Osteocyte (in vitro differentiated cells): ENCODE measurements around the gene SERPINE1. TPM values are rescaled to one million over a fixed set of nuclear protein-coding genes. Genes with fewer than 3 reads are reported as not detected.
A peak's percentile ranks its signal among the peaks of the same experiment; 100 is the strongest.

Source experiments
- DNase-seq: peaks from one replicate; pipeline ENCODE4 v3.0.0; 2021; ENCODE audit warnings: mixed read lengths; ENCODE audit not compliant: unreplicated experiment; ENCODE audit errors: extremely low spot score
- H3K27ac Mint-ChIP-seq: one replicate; pipeline ENCODE4 v1.8.0; 2021; ENCODE audit warnings: mild to moderate bottlenecking, mixed read lengths; ENCODE audit not compliant: unreplicated experiment
- H3K27me3 Mint-ChIP-seq: one replicate; pipeline ENCODE4 v1.8.0; 2021; ENCODE audit warnings: mixed read lengths; ENCODE audit not compliant: unreplicated experiment
- H3K36me3 Mint-ChIP-seq: one replicate; pipeline ENCODE4 v1.8.0; 2021; ENCODE audit warnings: mixed read lengths; ENCODE audit not compliant: unreplicated experiment
- H3K4me1 Mint-ChIP-seq: one replicate; pipeline ENCODE4 v1.8.0; 2021; ENCODE audit warnings: mixed read lengths; ENCODE audit not compliant: unreplicated experiment
- H3K4me3 Mint-ChIP-seq: one replicate; pipeline ENCODE4 v1.8.0; 2021; ENCODE audit warnings: mild to moderate bottlenecking, moderate library complexity, mixed read lengths; ENCODE audit not compliant: unreplicated experiment
- H3K9me3 Mint-ChIP-seq: one replicate; pipeline ENCODE4 v1.8.0; 2021; ENCODE audit warnings: mixed read lengths; ENCODE audit not compliant: unreplicated experiment
- total RNA-seq: library from RNA; stranded (reverse); gene quantifications from 2 replicates; pipeline ENCODE4 v1.2.1, GENCODE V29; 2021
- TF ChIP-seq, protein P1 (sequence below): fragments of 200-600 bp; sonication (generic); IDR thresholded peaks from 2 replicates; pipeline ENCODE4 v1.5.0; 2021; ENCODE audit warnings: antibody characterized with exemption, mild to moderate bottlenecking, moderate library complexity

SERPINE1 gene
- total RNA-seq, 1 donor from 2014 or later = 328 TPM

DNA sequence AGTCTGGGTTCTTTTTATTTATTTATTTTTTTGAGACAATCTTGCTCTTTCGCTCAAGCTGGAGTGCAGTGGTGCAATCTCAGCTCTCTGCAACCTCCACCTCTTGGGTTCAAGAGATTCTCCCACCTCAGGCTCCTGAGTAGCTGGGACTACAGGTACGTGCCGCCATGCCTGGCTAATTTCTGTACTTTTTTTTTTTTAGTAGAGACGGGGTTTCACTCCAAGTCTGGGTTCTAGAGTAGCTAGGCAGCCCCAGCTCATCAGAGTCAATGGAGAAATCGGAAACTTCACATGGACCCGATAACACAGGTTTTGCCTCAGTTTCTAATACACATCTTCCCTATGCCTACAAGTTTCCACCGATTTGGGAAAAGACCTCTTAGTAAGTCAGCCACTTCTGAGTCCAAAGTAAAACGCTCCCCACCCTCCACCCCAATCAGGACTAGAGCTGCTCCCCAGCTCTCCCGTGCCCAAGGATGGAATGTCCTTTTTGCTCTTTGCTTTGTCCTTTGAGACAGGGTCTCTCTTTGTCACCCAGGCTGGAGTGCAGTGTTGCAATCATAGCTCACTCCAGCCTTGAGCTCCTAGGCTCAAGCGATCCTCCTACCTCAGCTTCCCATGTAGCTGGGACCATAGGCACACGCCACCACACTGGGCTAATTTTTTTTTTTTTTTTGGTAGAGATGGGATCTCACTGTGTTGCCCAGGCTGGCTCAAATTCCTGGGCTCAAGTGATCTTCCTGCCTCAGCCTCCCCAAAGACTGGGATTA is 3.8 kb upstream of the SERPINE1 start:
- Mint-ChIP-seq H3K4me3 (no peak overlapping the region), H3K27ac (peak overlapping the region; percentile 100)
- TF ChIP-seq, protein P1, sequence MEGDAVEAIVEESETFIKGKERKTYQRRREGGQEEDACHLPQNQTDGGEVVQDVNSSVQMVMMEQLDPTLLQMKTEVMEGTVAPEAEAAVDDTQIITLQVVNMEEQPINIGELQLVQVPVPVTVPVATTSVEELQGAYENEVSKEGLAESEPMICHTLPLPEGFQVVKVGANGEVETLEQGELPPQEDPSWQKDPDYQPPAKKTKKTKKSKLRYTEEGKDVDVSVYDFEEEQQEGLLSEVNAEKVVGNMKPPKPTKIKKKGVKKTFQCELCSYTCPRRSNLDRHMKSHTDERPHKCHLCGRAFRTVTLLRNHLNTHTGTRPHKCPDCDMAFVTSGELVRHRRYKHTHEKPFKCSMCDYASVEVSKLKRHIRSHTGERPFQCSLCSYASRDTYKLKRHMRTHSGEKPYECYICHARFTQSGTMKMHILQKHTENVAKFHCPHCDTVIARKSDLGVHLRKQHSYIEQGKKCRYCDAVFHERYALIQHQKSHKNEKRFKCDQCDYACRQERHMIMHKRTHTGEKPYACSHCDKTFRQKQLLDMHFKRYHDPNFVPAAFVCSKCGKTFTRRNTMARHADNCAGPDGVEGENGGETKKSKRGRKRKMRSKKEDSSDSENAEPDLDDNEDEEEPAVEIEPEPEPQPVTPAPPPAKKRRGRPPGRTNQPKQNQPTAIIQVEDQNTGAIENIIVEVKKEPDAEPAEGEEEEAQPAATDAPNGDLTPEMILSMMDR = no peak

DNA sequence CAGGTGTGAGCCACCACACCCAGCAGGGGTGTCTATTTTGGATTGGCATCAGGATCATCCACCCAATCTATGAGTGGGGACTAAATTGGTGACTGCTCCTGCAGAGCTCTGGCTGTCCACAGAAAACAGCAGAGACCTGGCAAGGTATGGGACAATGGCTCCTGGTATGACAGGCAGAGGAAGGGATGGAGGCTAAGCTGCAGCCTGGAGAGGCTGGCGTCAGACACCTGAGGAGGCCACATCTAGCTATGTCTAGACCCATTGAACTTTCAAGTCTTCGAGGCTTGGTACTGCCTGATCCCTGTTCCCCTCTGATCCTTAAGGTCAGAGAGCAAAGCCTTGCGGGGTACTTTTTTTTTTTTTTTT is 3.2 kb upstream of the SERPINE1 start:
- H3K27ac Mint-ChIP-seq = peak overlapping the region; percentile 100
- H3K4me3 Mint-ChIP-seq = no peak overlapping the region
- H3K9me3 Mint-ChIP-seq = no peaks in the 10 kb centered on the region
- peaks cover 10% of the 10 kb centered on the region for H3K36me3 Mint-ChIP-seq
- TF ChIP-seq, protein P1 = no peak
- H3K4me1 Mint-ChIP-seq = peaks cover 84% of the 10 kb centered on the region
- no peak for DNase-seq
- H3K27me3 Mint-ChIP-seq = no peaks in the 10 kb centered on the region

More for the DNA sequence above, 3.8 kb upstream of the SERPINE1 start:
- H3K9me3 Mint-ChIP-seq = no peaks in the 10 kb centered on the region
- no peak for DNase-seq
- peaks cover 5% of the 10 kb centered on the region for H3K36me3 Mint-ChIP-seq
- H3K4me1 Mint-ChIP-seq = peaks cover 84% of the 10 kb centered on the region
- no peaks in the 10 kb centered on the region for H3K27me3 Mint-ChIP-seq

DNA sequence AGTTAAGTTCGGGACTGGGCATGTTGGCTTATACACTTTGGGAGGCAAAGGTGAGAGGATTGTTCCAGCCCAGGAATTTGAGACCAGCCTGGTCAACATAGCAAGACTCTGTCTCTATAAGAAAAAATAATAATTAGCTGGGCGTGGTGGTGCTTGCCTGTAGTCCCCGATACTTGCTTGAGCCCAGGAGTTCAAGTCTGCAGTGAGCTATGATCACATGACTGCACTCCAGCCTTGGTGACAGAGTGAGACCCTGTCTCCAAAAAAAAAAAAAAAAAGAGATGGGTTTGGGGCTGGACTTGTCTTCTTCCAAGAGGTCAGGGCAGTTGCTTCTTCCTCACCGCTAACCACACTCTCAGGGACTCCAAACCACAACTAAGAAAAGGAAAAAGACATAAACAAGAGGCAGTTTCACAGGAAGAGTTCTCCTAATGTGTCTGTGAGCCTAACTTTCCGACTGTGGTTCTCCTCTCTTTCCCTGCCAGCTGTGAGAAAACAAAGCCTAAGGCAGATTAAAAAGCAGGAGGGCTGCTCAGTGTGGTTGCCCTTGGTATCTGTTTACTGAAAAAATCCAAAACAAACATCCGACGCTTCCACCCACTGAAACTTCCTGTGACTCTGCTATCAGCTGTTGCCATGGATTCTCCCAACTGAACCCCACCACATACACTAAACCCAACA is 2.4 kb upstream of the SERPINE1 start:
- no peaks in the 10 kb centered on the region for H3K9me3 Mint-ChIP-seq
- H3K4me1 Mint-ChIP-seq = peaks cover 86% of the 10 kb centered on the region
- H3K27me3 Mint-ChIP-seq = no peaks in the 10 kb centered on the region
- H3K4me3 Mint-ChIP-seq = peak overlapping the region; percentile 23
- H3K36me3 Mint-ChIP-seq = peaks cover 14% of the 10 kb centered on the region
- TF ChIP-seq, protein P1 = no peak
- peak overlapping the region; percentile 100 for H3K27ac Mint-ChIP-seq
- no peak for DNase-seq

DNA sequence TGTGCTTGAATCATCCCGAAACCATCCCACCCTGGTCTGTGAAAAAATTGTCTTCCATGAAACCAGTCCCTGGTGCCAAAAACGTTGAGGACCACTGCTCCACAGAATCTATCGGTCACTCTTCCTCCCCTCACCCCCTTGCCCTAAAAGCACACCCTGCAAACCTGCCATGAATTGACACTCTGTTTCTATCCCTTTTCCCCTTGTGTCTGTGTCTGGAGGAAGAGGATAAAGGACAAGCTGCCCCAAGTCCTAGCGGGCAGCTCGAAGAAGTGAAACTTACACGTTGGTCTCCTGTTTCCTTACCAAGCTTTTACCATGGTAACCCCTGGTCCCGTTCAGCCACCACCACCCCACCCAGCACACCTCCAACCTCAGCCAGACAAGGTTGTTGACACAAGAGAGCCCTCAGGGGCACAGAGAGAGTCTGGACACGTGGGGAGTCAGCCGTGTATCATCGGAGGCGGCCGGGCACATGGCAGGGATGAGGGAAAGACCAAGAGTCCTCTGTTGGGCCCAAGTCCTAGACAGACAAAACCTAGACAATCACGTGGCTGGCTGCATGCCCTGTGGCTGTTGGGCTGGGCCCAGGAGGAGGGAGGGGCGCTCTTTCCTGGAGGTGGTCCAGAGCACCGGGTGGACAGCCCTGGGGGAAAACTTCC is 784 bp upstream of the SERPINE1 start:
- TF ChIP-seq, protein P1 = no peak
- Mint-ChIP-seq H3K27me3 (no peaks in the 10 kb centered on the region), H3K27ac (peak overlapping the region; percentile 100), H3K36me3 (peaks cover 26% of the 10 kb centered on the region), H3K4me1 (peaks cover 91% of the 10 kb centered on the region), H3K4me3 (peak overlapping the region; percentile 93), H3K9me3 (no peaks in the 10 kb centered on the region)
- peak; percentile 91 for DNase-seq
